Glutamatergic neuron (in vitro differentiated cells): ENCODE measurements around the gene ADAMTS17. TPM values are rescaled to one million over a fixed set of nuclear protein-coding genes. Genes with fewer than 3 reads are reported as not detected.

ENCODE experiments used
- DNase-seq: peaks from one replicate; pipeline ENCODE4 v3.0.0; 2022
- H3K27ac Mint-ChIP-seq: one replicate; pipeline ENCODE4 v1.8.0; 2020; ENCODE audit warnings: mild to moderate bottlenecking, mixed read lengths, inconsistent platforms; ENCODE audit not compliant: unreplicated experiment
- H3K27me3 Mint-ChIP-seq: one replicate; pipeline ENCODE4 v1.8.0; 2020; ENCODE audit warnings: mild to moderate bottlenecking, moderate library complexity, mixed read lengths, inconsistent platforms; ENCODE audit not compliant: unreplicated experiment
- H3K36me3 Mint-ChIP-seq: one replicate; pipeline ENCODE4 v1.8.0; 2020; ENCODE audit warnings: mild to moderate bottlenecking, mixed read lengths, inconsistent platforms; ENCODE audit not compliant: unreplicated experiment
- H3K4me1 Mint-ChIP-seq: one replicate; pipeline ENCODE4 v1.8.0; 2020; ENCODE audit warnings: mild to moderate bottlenecking, low read depth, mixed read lengths, inconsistent platforms; ENCODE audit not compliant: unreplicated experiment
- H3K4me3 Mint-ChIP-seq: one replicate; pipeline ENCODE4 v1.8.0; 2020; ENCODE audit warnings: mild to moderate bottlenecking, mixed read lengths, inconsistent platforms; ENCODE audit not compliant: unreplicated experiment
- H3K9me3 Mint-ChIP-seq: one replicate; pipeline ENCODE4 v1.8.0; 2020; ENCODE audit warnings: mild to moderate bottlenecking, moderate library complexity, mixed read lengths, inconsistent platforms; ENCODE audit not compliant: unreplicated experiment
- total RNA-seq: library from RNA; stranded (reverse); fragmentation: NEBNext Ultra II Directional; extraction: Animal tissue kit (Norgen Biotek cat#: 25700); gene quantifications from one replicate; pipeline ENCODE4 v1.2.1, GENCODE V29; 2021; ENCODE audit not compliant: unreplicated experiment
- TF ChIP-seq, protein P1 (sequence below): fragments of 200-600 bp; sonication (generic); IDR thresholded peaks from one replicate; pipeline ENCODE4 v1.5.0; 2021; ENCODE audit not compliant: partially characterized antibody, unreplicated experiment

The ADAMTS17 gene
- total RNA-seq, 1 donor from 2014 or later: 6.8 TPM

GRCh38 chr15:100163961-100164360 lies 177.8 kb downstream of the ADAMTS17 start:
- H3K9me3 Mint-ChIP-seq: peaks cover 3% of the 10 kb centered on the region
- DNase-seq: no peak
- H3K4me3 Mint-ChIP-seq: no peak overlapping the region
- H3K27ac Mint-ChIP-seq: no peak overlapping the region
- H3K4me1 Mint-ChIP-seq: no peaks in the 10 kb centered on the region
- no peaks in the 10 kb centered on the region for H3K27me3 Mint-ChIP-seq
- no peaks in the 10 kb centered on the region for H3K36me3 Mint-ChIP-seq
- TF ChIP-seq, protein P1, sequence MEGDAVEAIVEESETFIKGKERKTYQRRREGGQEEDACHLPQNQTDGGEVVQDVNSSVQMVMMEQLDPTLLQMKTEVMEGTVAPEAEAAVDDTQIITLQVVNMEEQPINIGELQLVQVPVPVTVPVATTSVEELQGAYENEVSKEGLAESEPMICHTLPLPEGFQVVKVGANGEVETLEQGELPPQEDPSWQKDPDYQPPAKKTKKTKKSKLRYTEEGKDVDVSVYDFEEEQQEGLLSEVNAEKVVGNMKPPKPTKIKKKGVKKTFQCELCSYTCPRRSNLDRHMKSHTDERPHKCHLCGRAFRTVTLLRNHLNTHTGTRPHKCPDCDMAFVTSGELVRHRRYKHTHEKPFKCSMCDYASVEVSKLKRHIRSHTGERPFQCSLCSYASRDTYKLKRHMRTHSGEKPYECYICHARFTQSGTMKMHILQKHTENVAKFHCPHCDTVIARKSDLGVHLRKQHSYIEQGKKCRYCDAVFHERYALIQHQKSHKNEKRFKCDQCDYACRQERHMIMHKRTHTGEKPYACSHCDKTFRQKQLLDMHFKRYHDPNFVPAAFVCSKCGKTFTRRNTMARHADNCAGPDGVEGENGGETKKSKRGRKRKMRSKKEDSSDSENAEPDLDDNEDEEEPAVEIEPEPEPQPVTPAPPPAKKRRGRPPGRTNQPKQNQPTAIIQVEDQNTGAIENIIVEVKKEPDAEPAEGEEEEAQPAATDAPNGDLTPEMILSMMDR: no peak

DNA sequence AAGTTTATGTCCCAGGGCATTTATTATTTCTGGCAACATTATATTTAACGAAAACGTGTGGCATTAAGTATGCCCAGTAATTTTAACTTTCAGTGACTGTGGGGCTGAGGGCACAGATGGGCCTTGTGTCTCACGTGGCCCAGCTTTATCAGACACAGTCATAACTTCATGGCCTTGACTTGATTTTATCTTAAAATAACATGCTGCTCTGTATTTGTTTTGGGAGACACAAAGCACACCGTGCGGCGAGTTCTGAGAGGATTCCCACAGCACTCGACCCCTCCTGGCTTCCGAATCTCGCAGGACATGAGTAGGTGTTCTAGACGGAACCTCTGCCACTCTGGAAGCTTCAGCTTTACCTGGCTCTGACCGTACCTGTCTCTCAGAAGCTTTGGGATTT lies 180.8 kb downstream of the ADAMTS17 start:
- Mint-ChIP-seq H3K4me3 (no peak overlapping the region), H3K9me3 (no peaks in the 10 kb centered on the region), H3K36me3 (no peaks in the 10 kb centered on the region), H3K27me3 (no peaks in the 10 kb centered on the region), H3K4me1 (no peaks in the 10 kb centered on the region), H3K27ac (no peak overlapping the region)
- TF ChIP-seq, protein P1: no peak
- DNase-seq: no peak

DNA sequence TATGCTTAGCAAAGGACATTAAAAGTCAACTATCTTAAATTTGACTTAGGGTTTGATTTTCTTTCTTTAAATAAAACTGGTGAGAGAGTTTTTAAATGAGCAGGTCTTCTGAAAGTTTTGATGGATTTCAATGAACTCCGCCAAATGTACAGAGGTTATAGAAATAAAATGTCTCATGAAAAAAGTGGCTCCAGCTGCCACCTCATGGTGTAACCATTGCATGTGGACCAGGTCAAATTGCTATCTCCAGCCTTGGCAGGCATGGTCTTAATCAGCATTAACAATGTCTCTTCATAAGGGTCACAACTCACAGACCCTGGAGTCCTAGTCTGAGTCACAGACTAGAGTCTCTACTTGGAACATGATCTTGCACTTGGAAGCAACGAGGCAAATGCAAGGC lies 182.3 kb downstream of the ADAMTS17 start:
- no peak for DNase-seq
- Mint-ChIP-seq H3K4me1 (no peaks in the 10 kb centered on the region), H3K36me3 (no peaks in the 10 kb centered on the region), H3K9me3 (no peaks in the 10 kb centered on the region), H3K4me3 (no peak overlapping the region), H3K27ac (no peak overlapping the region), H3K27me3 (no peaks in the 10 kb centered on the region)
- TF ChIP-seq, protein P1: no peak

DNA sequence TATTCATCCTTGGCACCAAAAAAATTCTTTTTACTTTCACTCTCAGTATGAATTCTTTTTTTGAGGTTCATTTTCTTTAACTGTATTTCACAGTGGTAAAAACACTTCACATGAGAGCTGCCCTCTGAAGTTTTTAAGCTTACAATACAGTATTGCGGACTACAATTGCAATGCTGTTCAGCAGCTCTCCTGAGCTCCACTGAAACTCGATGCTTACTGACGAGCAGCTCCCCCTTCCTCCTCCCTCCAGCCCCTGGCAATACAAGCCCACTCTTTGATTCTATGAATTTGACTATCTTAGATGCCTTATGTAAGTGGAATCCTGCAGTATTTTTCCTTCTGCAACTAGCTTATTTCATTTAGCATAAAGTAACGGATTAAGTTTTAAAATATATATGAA lies 183.4 kb downstream of the ADAMTS17 start:
- Mint-ChIP-seq H3K36me3 (no peaks in the 10 kb centered on the region), H3K4me1 (no peaks in the 10 kb centered on the region), H3K4me3 (no peak overlapping the region), H3K9me3 (no peaks in the 10 kb centered on the region), H3K27ac (no peak overlapping the region), H3K27me3 (no peaks in the 10 kb centered on the region)
- DNase-seq: no peak
- TF ChIP-seq, protein P1: no peak

DNA sequence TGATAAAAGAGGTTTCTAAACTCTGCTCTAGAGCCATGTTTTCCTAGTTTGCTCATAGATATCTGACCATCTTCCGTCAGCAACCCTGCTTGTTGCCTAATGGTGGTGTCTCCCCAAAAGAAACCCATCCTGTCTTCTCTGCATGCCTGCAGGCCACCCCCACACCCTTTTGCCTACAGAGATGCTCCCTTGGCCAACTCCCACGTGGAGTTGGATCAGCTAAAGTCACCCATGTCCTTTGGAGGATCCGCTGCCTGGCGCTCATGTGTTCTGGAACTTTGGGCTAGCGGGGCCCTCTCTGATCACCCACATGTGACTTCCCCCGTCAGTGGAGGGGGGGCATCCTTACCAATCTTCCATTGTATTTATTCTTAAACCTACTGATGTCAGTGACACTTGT lies 185.6 kb downstream of the ADAMTS17 start:
- no peak for DNase-seq
- H3K27ac Mint-ChIP-seq: no peak overlapping the region
- H3K4me3 Mint-ChIP-seq: no peak overlapping the region
- H3K9me3 Mint-ChIP-seq: no peaks in the 10 kb centered on the region
- TF ChIP-seq, protein P1: no peak
- no peaks in the 10 kb centered on the region for H3K36me3 Mint-ChIP-seq
- no peaks in the 10 kb centered on the region for H3K4me1 Mint-ChIP-seq
- H3K27me3 Mint-ChIP-seq: no peaks in the 10 kb centered on the region
